ENCODE measurements around the gene RXRA.

DNA sequence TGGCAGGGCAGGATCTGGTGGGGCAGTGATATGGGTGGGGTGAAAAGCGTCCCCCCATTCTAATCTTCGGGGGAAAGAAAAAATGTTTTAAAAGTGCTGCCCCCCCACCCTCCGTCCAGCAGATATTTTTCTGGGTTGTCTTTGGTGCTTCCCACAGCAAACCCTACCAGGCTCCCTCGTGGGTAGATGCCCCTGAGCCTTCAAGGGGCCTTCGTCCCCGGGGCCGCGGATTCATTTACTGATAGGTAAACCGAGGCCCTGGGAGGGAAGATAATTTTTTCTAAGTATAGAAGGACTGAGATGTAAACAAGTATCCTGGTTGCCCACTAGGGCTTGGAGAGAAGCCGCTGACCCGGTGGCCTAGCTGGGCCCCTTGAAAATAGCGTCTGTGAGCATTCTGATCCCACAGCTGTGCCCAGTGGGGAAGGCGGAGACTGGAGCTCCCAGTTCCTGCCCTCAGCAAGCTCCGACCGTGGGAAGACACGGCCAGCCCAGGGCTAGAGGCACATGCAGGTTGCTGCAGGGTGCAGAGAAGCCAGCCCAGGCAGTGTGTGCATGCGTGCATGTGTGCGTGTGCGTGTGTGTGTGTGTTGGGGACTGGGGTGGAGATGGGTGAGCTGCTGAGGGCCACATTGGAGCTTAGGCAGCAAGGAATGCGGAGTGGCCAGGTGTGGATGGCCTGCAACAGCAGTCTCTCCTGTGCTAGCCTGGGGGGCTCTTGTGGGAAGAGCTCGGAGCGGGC is 6.0 kb upstream of the RXRA start:
- TF ChIP-seq, protein P1, sequence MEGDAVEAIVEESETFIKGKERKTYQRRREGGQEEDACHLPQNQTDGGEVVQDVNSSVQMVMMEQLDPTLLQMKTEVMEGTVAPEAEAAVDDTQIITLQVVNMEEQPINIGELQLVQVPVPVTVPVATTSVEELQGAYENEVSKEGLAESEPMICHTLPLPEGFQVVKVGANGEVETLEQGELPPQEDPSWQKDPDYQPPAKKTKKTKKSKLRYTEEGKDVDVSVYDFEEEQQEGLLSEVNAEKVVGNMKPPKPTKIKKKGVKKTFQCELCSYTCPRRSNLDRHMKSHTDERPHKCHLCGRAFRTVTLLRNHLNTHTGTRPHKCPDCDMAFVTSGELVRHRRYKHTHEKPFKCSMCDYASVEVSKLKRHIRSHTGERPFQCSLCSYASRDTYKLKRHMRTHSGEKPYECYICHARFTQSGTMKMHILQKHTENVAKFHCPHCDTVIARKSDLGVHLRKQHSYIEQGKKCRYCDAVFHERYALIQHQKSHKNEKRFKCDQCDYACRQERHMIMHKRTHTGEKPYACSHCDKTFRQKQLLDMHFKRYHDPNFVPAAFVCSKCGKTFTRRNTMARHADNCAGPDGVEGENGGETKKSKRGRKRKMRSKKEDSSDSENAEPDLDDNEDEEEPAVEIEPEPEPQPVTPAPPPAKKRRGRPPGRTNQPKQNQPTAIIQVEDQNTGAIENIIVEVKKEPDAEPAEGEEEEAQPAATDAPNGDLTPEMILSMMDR (IDR thresholded peaks at IDR 0.05): no peak
- TF ChIP-seq POLR2A (IDR thresholded peaks at IDR 0.05): no peak
